ENCODE results near the gene HSBP1. TPM values are rescaled to one million over a fixed set of nuclear protein-coding genes. Genes with fewer than 3 reads are reported as not detected.

Gene HSBP1
- total RNA-seq, 4 donors from 2014 or later = 7.5 to 28.0 (median 8.7) TPM

- Histone ChIP-seq H3K27me3 (no peaks in the 10 kb centered on the region), H3K4me3 (no peak overlapping the region), H3K36me3 (no peaks in the 10 kb centered on the region), H3K4me1 (no peaks in the 10 kb centered on the region), H3K9me3 (no peaks in the 10 kb centered on the region), H3K27ac (no peak overlapping the region)
- TF ChIP-seq, protein P1, sequence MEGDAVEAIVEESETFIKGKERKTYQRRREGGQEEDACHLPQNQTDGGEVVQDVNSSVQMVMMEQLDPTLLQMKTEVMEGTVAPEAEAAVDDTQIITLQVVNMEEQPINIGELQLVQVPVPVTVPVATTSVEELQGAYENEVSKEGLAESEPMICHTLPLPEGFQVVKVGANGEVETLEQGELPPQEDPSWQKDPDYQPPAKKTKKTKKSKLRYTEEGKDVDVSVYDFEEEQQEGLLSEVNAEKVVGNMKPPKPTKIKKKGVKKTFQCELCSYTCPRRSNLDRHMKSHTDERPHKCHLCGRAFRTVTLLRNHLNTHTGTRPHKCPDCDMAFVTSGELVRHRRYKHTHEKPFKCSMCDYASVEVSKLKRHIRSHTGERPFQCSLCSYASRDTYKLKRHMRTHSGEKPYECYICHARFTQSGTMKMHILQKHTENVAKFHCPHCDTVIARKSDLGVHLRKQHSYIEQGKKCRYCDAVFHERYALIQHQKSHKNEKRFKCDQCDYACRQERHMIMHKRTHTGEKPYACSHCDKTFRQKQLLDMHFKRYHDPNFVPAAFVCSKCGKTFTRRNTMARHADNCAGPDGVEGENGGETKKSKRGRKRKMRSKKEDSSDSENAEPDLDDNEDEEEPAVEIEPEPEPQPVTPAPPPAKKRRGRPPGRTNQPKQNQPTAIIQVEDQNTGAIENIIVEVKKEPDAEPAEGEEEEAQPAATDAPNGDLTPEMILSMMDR (IDR thresholded peaks at IDR 0.05 in 4 of 5, conservative IDR thresholded peaks at IDR 0.05 in 1 of 5) = no peak
- no peak for TF ChIP-seq POLR2A (IDR thresholded peaks at IDR 0.05)
- intact Hi-C loops (cut with DNase I; ENCODE audit: low total_unique reads) = no loop called here
- DNase-seq = no peak
- ATAC-seq = no peak
- in situ Hi-C loops (cut with MboI; ENCODE audit: low sequenced_read_pairs in 4 of 4) = no loop called here
These were observed 46.6 kb downstream of the HSBP1 start for GRCh38 chr16:83854420-83854819.

- no peaks in the 10 kb centered on the region for H3K27me3 ChIP-seq
- no peaks in the 10 kb centered on the region for H3K9me3 ChIP-seq
- no peak for TF ChIP-seq POLR2A (IDR thresholded peaks at IDR 0.05)
- TF ChIP-seq, protein P1 (IDR thresholded peaks at IDR 0.05 in 4 of 5, conservative IDR thresholded peaks at IDR 0.05 in 1 of 5) = no peak
- no peak overlapping the region for H3K4me3 ChIP-seq
- no peak for DNase-seq
- no peak for ATAC-seq
- in situ Hi-C loops (cut with MboI; ENCODE audit: low sequenced_read_pairs in 4 of 4) (no loop called here), intact Hi-C loops (cut with DNase I; ENCODE audit: low total_unique reads) (no loop called here)
- H3K27ac ChIP-seq = no peak overlapping the region
- H3K4me1 ChIP-seq = no peaks in the 10 kb centered on the region
- no peaks in the 10 kb centered on the region for H3K36me3 ChIP-seq
These were observed 49.0 kb downstream of the HSBP1 start for GRCh38 chr16:83856792-83857191.

- in situ Hi-C loops (cut with MboI; ENCODE audit: low sequenced_read_pairs in 4 of 4) = no loop called here
- Histone ChIP-seq H3K4me3 (no peak overlapping the region), H3K27ac (no peak overlapping the region), H3K4me1 (no peaks in the 10 kb centered on the region), H3K36me3 (no peaks in the 10 kb centered on the region), H3K27me3 (no peaks in the 10 kb centered on the region), H3K9me3 (no peaks in the 10 kb centered on the region)
- intact Hi-C loops (cut with DNase I; ENCODE audit: low total_unique reads) = no loop called here
- no peak for ATAC-seq
- DNase-seq = no peak
- TF ChIP-seq POLR2A (IDR thresholded peaks at IDR 0.05) = no peak
- TF ChIP-seq, protein P1 (IDR thresholded peaks at IDR 0.05 in 4 of 5, conservative IDR thresholded peaks at IDR 0.05 in 1 of 5) = no peak
These were observed 51.5 kb downstream of the HSBP1 start for GRCh38 chr16:83859265-83859664.

DNA sequence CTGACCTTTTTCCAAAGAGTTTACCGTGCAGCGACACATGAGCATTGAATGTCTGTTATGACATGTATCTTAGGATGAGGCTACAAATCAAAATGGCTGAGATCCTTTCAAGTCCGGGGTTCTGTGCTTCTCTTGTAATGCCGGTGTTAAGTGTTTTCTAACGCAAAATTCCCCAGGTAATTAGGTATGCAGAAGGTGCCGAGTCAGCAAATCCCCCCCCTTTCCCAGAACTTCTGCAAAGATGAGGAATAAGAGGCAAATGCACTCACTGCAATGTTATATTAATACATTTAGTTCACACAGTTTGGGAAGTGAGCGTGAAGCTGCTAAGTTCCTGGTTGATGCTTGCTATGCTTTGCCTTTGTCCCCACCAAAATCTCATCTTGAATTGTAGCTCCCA is 54.9 kb downstream of the HSBP1 start:
- H3K36me3 ChIP-seq = no peaks in the 10 kb centered on the region
- no peaks in the 10 kb centered on the region for H3K27me3 ChIP-seq
- TF ChIP-seq, protein P1 (IDR thresholded peaks at IDR 0.05 in 4 of 5, conservative IDR thresholded peaks at IDR 0.05 in 1 of 5) = no peak
- no peak for TF ChIP-seq POLR2A (IDR thresholded peaks at IDR 0.05)
- ATAC-seq = no peak
- intact Hi-C loops (cut with DNase I; ENCODE audit: low total_unique reads) (no loop called here), in situ Hi-C loops (cut with MboI; ENCODE audit: low sequenced_read_pairs in 4 of 4) (no loop called here)
- no peak overlapping the region for H3K4me3 ChIP-seq
- no peak for DNase-seq
- H3K9me3 ChIP-seq = no peaks in the 10 kb centered on the region
- no peaks in the 10 kb centered on the region for H3K4me1 ChIP-seq
- H3K27ac ChIP-seq = no peak overlapping the region

- in situ Hi-C loops (cut with MboI; ENCODE audit: low sequenced_read_pairs in 4 of 4) (no loop called here), intact Hi-C loops (cut with DNase I; ENCODE audit: low total_unique reads) (no loop called here)
- no peak for TF ChIP-seq POLR2A (IDR thresholded peaks at IDR 0.05)
- TF ChIP-seq, protein P1 (IDR thresholded peaks at IDR 0.05 in 4 of 5, conservative IDR thresholded peaks at IDR 0.05 in 1 of 5) = no peak
- Histone ChIP-seq H3K36me3 (no peaks in the 10 kb centered on the region), H3K4me1 (no peaks in the 10 kb centered on the region), H3K27me3 (no peaks in the 10 kb centered on the region), H3K4me3 (no peak overlapping the region), H3K27ac (no peak overlapping the region), H3K9me3 (no peaks in the 10 kb centered on the region)
- DNase-seq (no peak), ATAC-seq (no peak)
These were observed 55.9 kb downstream of the HSBP1 start for GRCh38 chr16:83863682-83864081.

Measured in gastrocnemius medialis (tissue), 4 donors.